Islet precursor cell (in vitro differentiated cells): ENCODE data around the gene ABCC3.
A peak's percentile ranks its signal among the peaks of the same experiment; 100 is the strongest.

Experiments used
- DNase-seq: peaks from one replicate; pipeline ENCODE4 v3.0.0-alpha.2; 2018

Gene ABCC3

DNA sequence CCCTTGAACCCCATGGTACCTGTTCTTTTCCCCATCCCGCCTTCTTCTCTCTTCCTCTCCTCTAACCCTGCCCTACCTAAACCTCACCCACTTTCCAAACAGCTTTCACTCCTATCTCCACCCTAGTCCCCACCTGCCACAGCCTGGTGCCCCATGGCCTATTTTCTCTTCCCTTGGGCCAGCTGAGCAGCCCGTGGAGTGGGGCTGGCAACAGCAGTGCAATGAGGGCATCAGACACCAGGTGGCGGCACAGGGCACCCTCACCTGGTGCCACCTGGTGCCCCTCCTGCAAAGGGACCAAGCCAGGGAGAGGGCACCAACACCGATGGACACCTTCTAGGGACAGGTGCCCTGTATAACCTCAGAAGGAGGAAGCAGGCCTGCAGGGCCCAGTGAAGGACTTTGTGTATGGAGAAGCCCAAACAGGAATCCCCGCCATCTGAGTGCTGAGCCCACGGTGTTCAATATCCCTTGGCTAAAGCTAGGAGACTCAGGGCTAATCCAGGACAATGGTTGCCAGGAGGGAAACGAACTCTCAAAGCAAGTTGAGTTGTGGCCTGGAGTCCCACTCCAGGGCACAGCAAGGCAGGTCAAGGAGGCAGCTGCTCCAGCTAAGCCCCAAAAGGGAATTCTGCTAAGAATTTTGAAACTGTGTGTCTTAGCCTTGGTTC, 4.0 kb upstream of the ABCC3 start:
- no peak for DNase-seq

DNA sequence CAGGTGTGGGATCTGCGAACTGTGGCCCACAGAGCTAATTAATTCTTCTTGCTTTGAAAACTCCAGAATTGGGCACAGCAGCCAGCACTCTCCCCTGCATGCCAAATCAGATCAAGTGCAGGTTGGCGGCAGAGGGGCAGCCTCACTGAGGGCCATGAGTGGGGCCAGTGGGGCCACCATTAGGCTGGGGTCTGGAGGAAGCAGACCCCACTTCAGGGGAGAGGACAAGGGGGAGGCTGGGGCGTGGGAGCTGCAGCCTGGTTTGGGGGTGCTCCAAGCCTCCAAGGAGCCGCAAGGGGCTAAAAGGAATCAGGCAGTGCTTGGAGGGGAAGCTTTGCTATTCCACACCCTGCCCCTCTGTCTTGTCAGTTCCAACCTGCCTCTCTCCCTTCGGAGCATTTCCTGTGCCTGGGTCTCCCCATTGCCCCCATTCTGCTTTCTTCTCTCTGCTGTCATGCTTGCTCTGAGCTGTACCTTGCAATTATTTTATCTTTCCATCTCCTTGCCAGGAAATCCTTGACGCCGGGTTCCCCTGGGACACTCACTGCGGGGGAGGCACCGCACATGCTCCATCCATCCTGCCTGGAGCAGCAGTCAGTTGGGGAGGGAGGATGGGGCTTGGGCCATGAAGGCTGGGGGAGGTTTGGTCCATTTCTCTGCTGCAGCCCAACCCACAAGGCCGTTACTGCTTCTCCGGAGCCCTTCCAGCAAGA, 3.3 kb upstream of the ABCC3 start:
- DNase-seq, result no peak

DNA sequence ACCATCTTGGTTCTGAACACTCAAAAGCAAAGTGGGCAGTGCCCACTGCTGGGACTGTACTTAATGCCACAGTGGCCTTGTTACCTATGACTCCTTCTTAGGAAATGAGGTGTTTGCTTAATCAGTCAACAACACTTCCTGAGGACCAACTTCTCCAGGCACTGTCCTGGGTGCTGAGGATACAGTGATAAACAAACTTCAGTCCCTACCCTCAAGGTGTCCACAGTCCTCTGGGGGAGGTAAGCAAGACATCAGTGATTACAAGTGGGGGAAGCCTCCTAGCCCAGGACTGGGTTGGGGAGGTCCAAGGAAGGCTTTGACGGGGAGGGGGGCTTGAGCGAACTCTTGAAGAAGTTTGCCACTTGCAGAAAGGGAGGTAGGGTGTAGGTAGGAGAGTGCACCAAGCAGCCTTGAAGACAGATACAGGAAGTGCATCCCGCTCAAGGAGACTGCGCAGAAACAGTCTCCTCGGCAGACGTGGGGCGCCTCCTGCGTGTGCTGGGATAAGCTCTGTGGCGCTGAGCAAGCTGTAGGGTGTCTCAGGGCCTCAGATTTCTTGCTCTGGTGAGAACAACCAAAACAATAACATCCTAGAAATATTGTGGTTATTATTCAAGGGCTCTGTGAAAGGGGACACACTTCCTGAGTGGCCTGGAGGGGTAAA, 2.6 kb upstream of the ABCC3 start:
- no peak for DNase-seq

DNA sequence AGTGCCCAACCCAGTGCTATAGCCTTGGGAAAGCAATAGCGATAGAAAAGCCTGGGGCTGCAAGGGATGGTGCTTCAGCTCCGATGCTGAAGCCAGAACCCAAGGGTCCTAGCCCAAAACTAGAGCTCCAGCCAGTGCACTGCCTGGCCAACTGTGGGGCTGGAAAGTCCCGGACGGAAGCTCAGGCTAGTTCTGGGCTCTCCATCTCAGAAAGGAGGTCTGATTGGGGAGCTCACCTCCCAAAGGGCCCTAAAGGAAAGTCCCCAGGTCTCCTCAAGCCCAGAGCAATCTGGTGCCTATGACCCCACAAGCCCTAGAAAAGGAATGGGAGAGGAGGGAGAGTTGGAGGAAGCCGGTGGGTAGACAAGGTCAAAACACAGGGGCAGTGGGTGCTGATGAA, 2.0 kb upstream of the ABCC3 start:
- no peak for DNase-seq

- no peak for DNase-seq
Observed at GRCh38 chr17:50633683-50634082, 998 bp upstream of the ABCC3 start.

DNA sequence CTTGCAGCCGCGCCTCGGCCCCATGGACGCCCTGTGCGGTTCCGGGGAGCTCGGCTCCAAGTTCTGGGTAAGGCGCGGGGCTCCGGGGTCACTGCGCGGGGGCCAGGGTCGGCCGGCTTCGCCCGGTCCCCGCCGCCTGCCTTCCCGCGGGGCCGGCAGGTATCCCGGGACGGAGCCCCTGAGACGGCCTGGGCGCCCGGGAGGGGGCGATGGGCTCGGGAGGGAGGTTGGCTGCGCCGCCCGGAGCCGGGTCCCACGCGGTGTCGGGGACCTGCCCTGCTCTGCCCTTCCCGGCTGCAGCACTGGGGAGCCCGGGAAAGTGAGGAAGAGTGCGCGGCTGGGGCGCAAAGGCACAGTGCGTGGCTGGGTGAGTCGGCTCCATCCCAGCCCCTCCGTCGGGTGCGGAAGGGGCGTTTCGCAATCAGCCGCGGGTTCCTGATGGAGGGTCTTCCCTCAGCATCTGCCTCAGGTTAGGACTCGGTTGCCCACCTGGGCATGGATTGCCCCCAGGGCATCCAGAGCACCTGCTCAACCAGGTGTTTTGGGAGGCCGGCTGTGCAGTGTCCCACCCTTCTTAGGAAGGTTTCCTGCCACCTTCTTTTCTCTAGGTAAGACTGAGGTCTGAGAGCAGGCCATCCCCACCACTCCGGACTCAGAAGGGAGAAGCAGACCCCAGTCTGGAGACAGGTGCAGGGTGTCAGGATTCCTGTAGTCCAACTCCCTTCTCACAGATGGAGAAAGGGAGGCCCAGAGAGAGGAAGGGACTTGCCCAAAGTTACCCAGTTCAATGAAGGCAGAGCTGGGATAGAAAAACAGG, 442 bp downstream of the ABCC3 start:
- no peak for DNase-seq

DNA sequence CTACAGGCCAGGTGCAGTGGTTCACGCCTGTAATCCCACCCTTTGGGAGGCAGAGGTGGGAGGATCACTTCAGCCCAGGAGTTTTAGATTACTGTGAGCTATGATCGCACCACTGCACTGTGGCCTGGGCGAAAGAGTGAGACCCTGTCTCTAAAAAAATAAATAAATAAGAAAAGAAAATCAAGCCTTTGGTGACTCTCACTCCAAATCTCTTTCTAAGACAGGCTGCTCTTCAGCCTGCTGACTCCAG, 976 bp downstream of the ABCC3 start:
- no peak for DNase-seq

GRCh38 chr17:50635982-50636803, 1.5 kb downstream of the ABCC3 start:
- no peak for DNase-seq

GRCh38 chr17:50636804-50637195, 2.1 kb downstream of the ABCC3 start:
- DNase-seq, result no peak

- DNase-seq, result no peak
Observed at GRCh38 chr17:50637829-50638605, 3.3 kb downstream of the ABCC3 start.

DNA sequence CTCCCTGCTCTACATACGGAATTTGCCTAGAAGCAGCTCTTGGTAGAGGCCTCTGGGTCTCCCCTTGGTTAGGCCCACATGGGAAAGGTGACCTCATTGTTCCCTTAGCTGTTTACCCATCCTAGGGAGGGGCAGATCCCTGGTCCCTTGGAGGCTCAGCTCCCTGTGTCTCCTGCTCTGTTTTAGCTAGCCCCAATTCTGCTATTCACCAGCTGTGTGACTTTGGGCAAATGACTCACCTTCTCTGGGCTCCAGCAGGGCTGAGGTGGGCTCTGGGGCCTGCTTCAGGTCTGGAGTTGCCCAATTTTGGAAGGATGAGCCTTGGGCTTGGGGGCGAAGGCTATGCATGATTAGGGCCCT, 3.9 kb downstream of the ABCC3 start:
- no peak for DNase-seq

GRCh38 chr17:50638966-50639713, 4.5 kb downstream of the ABCC3 start:
- DNase-seq, result peak; percentile 97

GRCh38 chr17:50640686-50641351, 6.1 kb downstream of the ABCC3 start:
- DNase-seq, result peak; percentile 87

- no peak for DNase-seq
Observed at GRCh38 chr17:50641357-50641756, 6.7 kb downstream of the ABCC3 start.

DNA sequence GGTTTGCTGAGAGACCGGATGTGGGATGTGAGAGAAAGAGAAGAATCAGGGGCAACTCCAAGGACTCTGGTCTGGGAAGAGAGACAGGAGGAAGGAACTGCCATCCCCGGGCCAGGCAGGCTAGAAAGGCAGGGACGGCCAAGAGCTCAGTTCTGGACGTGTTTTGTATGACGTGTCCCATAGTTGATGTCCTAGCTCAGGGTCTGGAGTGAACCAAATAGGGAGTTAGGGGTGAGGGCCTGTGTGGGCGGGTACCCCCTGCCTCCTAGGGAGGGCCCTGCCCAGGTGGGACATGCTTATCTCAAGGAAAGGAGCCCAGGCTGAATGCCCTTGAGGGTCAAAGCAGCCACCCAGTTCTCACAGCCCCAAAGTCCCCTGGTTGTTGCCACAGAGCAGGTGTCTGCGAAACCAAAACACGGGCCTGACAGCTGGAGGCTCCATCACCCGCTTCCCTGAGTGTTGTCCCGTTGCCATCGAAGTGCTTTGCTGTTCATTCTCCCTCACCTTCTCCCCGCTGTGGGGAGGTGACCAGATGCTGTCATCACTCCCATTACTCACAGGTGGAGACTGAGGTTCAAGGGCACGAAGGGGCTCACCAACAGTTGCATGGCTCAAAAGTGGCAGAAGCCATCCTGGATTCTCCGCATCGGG, 7.5 kb downstream of the ABCC3 start:
- no peak for DNase-seq

DNA sequence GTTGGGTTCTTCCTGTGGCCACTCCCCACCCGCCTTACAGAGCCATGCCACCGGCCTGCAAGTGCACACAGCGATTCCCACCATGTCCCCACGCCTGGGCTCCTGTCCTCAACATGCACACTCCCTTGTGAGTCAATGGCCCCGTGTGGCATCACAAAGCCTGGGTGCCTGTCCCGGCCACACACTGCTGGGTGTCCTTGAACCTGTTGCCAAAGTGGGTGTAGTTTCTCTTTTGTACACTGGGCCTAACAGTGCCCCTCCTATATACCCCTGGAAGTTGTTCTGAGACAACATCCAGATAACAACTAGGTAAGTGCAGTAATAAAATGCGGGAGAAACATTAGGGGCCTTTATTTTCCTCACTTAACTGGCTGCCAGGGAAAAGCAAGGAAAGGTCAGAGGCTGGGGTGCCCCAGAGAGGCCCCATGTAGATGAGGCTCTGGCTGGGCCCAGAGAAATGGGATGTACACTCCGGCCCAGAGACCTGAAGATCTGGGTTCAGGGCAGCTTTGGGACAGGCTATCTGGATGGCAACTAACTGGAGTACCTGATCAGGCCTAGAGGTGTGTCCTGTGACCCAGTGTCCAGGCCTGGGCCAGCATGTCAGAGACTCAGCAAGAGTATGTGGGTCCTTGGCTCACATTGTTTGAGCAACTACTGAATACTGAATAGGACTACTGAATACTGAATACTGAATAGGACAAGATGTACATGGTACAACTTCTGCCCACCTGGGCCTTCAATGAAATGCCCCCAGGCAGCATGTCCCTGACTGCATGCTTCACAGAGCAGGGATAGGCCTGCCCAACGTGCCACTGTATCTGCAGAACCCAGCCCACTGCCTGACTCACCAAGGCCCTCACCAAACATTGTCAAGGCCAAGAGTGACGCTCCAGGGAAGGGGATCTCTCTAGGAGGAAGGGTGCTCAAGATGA, 8.3 kb downstream of the ABCC3 start:
- DNase-seq, result no peak

- no peak for DNase-seq
Observed at GRCh38 chr17:50645748-50646682, 11.3 kb downstream of the ABCC3 start.

GRCh38 chr17:50647187-50647586, 12.5 kb downstream of the ABCC3 start:
- no peak for DNase-seq
